AG04450 (cell line): ENCODE data around the gene DPP7. TPM values are rescaled to one million over a fixed set of nuclear protein-coding genes. Genes with fewer than 3 reads are reported as not detected.
A peak's percentile ranks its signal among the peaks of the same experiment; 100 is the strongest.

Source experiments
- CTCF ChIA-PET: fragments of 300-600, 350-600 bp; formaldehyde crosslinking; extraction: SDS; loops from one replicate; lab custom pipeline; 2022; ENCODE audit warnings: antibody characterized with exemption, inconsistent platforms; lab: Charles Lee
- POLR2A ChIA-PET: fragments of 350-600 bp; formaldehyde crosslinking; extraction: SDS; loops from one replicate; lab custom pipeline; 2021; ENCODE audit warnings: antibody characterized with exemption, inconsistent platforms; lab: Yijun Ruan, JAX
- DNase-seq: peaks from one replicate; pipeline ENCODE4 v3.0.0-alpha.2; 2011; ENCODE audit warnings: low read depth, low spot score
- H3K27ac ChIP-seq: one replicate; pipeline ENCODE4 v1.5.1; 2012; ENCODE audit warnings: low read depth, low read length, control low read depth
- H3K27me3 ChIP-seq: one replicate; pipeline ENCODE4 v1.6.0; 2012; ENCODE audit warnings: low read length; ENCODE audit not compliant: control insufficient read depth, insufficient read depth
- H3K4me3 ChIP-seq: 2 replicates; pipeline ENCODE4 v1.5.1; 2011; ENCODE audit warnings: mild to moderate bottlenecking, low read depth, low read length, control low read depth
- H3K9me3 ChIP-seq: 2 replicates; pipeline ENCODE4 v1.5.1; 2012; ENCODE audit warnings: low read length; ENCODE audit not compliant: control insufficient read depth, insufficient read depth
- polyA plus RNA-seq: library from polyadenylated mRNA; depleted of rRNA; stranded (reverse); fragments of >200 nt; gene quantifications from 2 replicates; pipeline ENCODE4 v1.2.3, GENCODE V29; 2011
- TF ChIP-seq, protein P1 (sequence below): IDR thresholded peaks from 2 replicates; pipeline ENCODE4 v1.5.1; 2011; ENCODE audit warnings: low read depth, low read length, control low read depth, inconsistent platforms

Gene DPP7
- polyA plus RNA-seq, 1 experiment = 30.6 TPM

DNA sequence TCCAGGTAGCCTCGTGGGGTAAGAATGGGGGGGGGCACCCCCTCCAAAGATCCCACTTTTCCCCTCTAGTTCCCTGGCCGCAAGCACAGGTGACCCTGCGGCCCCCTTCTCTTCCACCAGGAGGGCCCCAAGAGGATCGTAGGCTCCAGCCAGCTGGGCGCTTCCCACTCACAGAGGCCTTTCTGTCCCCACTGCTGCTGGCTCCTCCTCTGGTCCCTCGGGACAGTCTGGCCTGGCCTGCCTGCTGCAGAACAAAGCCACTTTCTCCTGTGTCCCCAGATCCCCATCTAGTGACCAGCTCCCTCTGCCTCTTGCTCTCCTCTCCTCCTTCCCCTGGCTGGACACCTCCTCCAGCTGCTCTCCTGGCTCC lies 43.6 kb downstream of the DPP7 start:
- Histone ChIP-seq H3K4me3 (peak overlapping the region; percentile 44), H3K27me3 (no peaks in the 10 kb centered on the region), H3K9me3 (no peaks in the 10 kb centered on the region; the same call in 1 of the 2 replicates), H3K27ac (no peak overlapping the region)
- CTCF ChIA-PET = interaction anchor here (1.4 to 8.4 kb wide), 3 partner anchors 23 to 42 kb away, joined by 3 to 104 read pairs (median 6); partner anchors contain the start of gene NPDC1
- DNase-seq = no peak
- TF ChIP-seq, protein P1, sequence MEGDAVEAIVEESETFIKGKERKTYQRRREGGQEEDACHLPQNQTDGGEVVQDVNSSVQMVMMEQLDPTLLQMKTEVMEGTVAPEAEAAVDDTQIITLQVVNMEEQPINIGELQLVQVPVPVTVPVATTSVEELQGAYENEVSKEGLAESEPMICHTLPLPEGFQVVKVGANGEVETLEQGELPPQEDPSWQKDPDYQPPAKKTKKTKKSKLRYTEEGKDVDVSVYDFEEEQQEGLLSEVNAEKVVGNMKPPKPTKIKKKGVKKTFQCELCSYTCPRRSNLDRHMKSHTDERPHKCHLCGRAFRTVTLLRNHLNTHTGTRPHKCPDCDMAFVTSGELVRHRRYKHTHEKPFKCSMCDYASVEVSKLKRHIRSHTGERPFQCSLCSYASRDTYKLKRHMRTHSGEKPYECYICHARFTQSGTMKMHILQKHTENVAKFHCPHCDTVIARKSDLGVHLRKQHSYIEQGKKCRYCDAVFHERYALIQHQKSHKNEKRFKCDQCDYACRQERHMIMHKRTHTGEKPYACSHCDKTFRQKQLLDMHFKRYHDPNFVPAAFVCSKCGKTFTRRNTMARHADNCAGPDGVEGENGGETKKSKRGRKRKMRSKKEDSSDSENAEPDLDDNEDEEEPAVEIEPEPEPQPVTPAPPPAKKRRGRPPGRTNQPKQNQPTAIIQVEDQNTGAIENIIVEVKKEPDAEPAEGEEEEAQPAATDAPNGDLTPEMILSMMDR = peak; percentile 20; the same call in 1 of the 2 replicates
- POLR2A ChIA-PET = interaction anchor here (0.6 to 1.3 kb wide), 4 partner anchors 11 to 343 kb away, joined by 3 to 6 read pairs (median 4); partner anchors contain the start of gene TUBB4B

DNA sequence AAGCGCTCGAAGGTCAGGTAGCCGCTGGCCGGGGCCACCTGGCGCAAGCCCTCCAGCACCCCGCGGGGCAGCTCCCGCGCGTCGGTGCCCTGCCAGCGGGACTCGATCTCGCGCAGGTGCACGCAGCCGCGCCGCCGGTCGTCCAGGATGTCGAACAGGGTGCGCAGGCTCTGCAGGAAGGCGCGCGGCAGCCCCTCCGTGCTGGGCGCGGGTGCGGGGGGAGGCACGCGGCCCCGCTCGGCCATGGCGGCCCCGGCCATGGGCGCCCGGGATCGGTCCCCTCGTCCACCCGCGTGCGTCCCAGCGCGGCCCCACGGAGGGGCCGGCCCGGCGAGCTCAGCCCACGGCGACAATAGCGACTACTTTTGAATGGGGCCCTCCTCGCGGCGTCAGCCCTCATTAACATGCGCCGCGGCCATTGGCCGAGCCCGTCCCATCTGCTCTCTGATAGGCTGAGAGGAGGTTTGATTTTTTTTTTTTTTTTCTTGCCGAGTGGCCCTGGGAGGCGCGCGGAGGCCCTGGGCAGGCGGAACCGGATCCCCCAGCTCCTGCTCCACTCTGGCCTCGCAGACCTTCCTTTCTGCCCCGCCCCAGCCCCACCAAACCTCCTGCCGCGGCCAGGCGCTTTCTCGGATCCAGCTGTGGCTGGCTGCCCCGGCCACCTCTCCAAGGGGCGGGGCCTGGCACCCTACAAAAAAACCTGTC lies 44.2 kb downstream of the DPP7 start, which contains the start of gene SAPCD2:
SAPCD2 (minus strand) TSS at position 357 of the 705 bp plus-strand sequence; CDS start at position 260, 97 bp downstream.
- TF ChIP-seq, protein P1 = no peak
- peak within 1 kb of the TSS; percentile 48 for H3K4me3 ChIP-seq
- DNase-seq = peak; percentile 42
- ChIA-PET CTCF (interaction anchor here (0.6 to 8.4 kb wide), 3 partner anchors 22 to 35 kb away, joined by 3 to 104 read pairs (median 5); partner anchors contain the start of gene NPDC1), POLR2A (interaction anchor here (0.6 to 1.3 kb wide), 6 partner anchors 11 to 342 kb away, joined by 3 to 6 read pairs (median 4); partner anchors contain the start of genes ENTPD2 and TUBB4B)
- no peaks in the 10 kb centered on the region for H3K27me3 ChIP-seq
- H3K27ac ChIP-seq = no peak within 1 kb of the TSS
- no peaks in the 10 kb centered on the region; the same call in 1 of the 2 replicates for H3K9me3 ChIP-seq

DNA sequence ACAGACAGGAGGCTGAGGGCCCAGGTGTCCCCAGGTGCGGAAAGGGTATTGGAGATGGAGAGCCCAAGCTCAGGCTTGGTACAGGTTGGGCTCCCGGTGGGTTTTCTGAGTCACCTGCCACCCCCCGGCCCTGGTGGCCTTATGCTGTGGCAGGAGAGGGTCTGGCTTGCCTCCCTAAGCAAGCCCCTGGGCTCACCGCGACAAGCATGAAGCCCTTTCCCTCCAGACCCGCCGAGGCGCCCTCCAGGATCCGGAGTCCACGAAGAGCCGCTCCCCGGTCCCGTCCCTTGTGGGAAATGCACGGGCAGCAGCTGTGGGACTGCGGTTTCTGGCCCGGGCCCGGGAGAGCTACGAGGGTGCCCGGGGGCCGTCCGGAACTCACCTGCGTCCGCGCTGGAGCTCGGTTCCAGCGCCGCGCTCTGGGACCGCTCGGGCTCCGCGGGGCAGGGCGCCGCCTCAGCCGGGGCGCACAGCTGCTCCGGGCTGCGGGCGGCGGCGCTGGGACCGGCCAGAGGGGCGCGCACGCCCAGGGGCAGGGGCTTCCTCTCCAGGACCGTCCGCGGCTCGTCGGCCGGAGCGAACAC lies 44.9 kb downstream of the DPP7 start:
- no peak overlapping the region for H3K27ac ChIP-seq
- TF ChIP-seq, protein P1 = no peak
- POLR2A ChIA-PET = interaction anchor here (0.7 to 1.3 kb wide), 4 partner anchors 14 to 173 kb away, joined by 3 to 6 read pairs (median 5); partner anchors contain the start of genes ENTPD2 and TUBB4B
- H3K4me3 ChIP-seq = peak overlapping the region; percentile 27
- CTCF ChIA-PET = interaction anchor here (0.6 to 8.4 kb wide), 5 partner anchors 11 to 40 kb away, joined by 3 to 104 read pairs (median 5); partner anchors contain the start of gene NPDC1
- no peak for DNase-seq
- no peaks in the 10 kb centered on the region for H3K27me3 ChIP-seq
- H3K9me3 ChIP-seq = no peaks in the 10 kb centered on the region; the same call in 1 of the 2 replicates

DNA sequence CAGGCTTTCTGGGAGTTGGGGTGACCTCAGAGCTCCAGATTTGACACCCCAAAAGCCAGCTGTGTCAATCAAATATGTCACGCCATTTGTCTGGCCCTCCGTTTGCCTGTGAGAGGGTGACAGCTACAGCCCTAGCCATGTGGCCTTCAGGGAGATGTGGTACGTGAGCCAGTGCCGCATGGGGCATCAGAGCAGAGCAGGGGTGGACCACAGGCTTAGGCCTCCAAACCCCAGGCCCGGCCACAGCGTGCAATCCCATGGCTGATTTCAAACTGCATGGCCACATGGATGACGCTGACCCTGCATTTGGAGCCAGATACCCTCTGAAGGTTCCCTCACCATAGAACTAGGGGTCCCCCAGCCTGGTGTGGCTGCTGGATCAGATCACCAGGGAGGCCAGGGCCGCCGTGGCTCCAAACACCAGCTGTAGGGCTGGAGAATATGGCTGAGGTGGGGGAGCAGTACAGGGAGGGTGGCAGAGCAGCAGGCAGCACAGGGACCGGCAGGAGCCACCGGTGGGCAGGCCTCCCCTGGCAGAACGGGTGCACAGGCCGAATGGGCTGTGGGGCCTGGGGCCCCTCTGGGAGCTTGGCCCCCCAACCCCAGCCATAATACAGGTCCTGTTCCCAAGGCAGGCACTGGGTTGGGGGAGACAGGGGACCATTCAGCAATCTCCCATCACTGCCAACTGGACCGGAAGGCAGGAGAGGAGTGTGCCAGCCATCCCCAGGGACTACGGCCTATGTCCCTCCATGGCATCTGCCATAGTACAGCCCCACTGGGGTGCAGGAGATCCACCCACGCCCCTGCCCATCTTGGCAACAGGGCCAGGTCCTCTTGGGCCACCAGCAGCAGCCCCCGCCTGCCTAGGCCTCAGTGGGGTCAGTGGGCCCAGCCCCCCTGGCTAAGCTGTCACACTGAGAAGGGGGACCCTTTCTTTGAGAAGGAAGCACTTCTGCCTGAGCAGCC lies 45.7 kb downstream of the DPP7 start:
- no peak for DNase-seq
- H3K4me3 ChIP-seq = peak overlapping the region; percentile 27
- TF ChIP-seq, protein P1 = no peak
- ChIA-PET CTCF (interaction anchor here (0.7 to 8.4 kb wide), 12 partner anchors 8 to 280 kb away, joined by 3 to 104 read pairs (median 5); partner anchors contain the start of genes ENTPD2, MAN1B1 and NPDC1), POLR2A (interaction anchor here (1.2 kb wide), 1 partner anchor 13 kb away, joined by 3 read pairs; no protein-coding TSS in a partner anchor)
- H3K9me3 ChIP-seq = no peaks in the 10 kb centered on the region; the same call in 1 of the 2 replicates
- H3K27me3 ChIP-seq = no peaks in the 10 kb centered on the region
- no peak overlapping the region for H3K27ac ChIP-seq
